OCI-LY1 (cell line): Measurements from ENCODE around the gene CDKN1C.

Source experiments
- EZH2 ChIP-seq: fragments of 200-600 bp; sonication (generic), shearing (Covaris generic); IDR thresholded peaks from 2 replicates; pipeline ENCODE4 v1.8.0; 2017; ENCODE audit warnings: borderline replicate concordance, mixed run types, mild to moderate bottlenecking, antibody characterized with exemption, low read length, moderate library complexity, mixed read lengths
- TF ChIP-seq, protein P1 (sequence below): fragments of 200-600 bp; sonication (generic), shearing (Covaris generic); IDR thresholded peaks from 2 replicates; pipeline ENCODE4 v1.5.1; 2017; ENCODE audit warnings: mild to moderate bottlenecking, antibody characterized with exemption, low read length, moderate library complexity, mixed read lengths

DNA sequence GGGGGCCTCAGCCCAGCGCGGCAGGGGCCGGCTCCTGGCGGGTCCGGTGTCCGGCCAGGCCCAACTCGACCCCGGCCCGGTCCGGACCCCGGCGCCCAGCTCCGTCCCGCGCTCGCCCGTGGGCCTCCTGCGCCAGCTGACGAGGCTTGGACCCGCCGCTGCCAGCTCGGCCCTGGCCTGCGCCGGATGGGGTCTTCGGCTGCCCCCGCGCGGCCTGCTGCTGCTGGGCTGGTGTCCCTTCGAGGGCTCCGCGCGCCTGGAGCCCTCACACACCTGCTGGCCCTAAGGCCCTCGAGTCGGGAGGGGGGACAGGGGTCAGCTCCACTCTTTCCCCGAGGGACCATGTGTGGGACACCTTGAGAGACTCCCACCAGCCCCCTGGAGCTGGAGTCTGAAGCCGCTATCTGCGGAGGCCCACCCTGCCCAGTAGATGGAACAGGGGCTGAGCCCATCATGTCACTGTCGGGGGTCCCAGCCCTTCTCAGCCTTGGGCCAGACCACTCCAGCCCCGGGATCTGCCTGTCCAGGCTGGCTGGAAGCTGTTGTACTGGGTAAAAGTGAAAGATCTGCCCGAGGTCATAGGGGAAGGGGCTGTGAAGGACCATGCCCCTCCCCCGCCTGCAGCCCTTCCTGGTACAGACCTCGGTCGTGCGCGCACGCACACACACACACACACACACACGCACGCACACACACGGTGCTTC is 768 bp upstream of the CDKN1C start:
- TF ChIP-seq EZH2 = no peak
- TF ChIP-seq, protein P1, sequence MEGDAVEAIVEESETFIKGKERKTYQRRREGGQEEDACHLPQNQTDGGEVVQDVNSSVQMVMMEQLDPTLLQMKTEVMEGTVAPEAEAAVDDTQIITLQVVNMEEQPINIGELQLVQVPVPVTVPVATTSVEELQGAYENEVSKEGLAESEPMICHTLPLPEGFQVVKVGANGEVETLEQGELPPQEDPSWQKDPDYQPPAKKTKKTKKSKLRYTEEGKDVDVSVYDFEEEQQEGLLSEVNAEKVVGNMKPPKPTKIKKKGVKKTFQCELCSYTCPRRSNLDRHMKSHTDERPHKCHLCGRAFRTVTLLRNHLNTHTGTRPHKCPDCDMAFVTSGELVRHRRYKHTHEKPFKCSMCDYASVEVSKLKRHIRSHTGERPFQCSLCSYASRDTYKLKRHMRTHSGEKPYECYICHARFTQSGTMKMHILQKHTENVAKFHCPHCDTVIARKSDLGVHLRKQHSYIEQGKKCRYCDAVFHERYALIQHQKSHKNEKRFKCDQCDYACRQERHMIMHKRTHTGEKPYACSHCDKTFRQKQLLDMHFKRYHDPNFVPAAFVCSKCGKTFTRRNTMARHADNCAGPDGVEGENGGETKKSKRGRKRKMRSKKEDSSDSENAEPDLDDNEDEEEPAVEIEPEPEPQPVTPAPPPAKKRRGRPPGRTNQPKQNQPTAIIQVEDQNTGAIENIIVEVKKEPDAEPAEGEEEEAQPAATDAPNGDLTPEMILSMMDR = no peak
